HG03565 (cell line): ENCODE results near the gene HDAC11.
A peak's percentile ranks its signal among the peaks of the same experiment; 100 is the strongest.
"Not testable (repeated sequence)": the region's sequence is repeated elsewhere in the genome, so short reads cannot be mapped to it uniquely, and the experiment has no call there.

ENCODE experiments used
- ATAC-seq: cut with Tn5 transposase; IDR thresholded peaks from one replicate; pipeline ENCODE4 v1.9.1; 2021; ENCODE audit warnings: mild to moderate bottlenecking, moderate library complexity; ENCODE audit not compliant: unreplicated experiment

HDAC11 gene

GRCh38 chr3:13479582-13480339, at the start of gene HDAC11:
HDAC11 (plus strand) TSS chr3:13480306; CDS start chr3:13480348, 42 bp downstream.
- peak; percentile 97 for ATAC-seq

- not testable (repeated sequence) for ATAC-seq
Measured at GRCh38 chr3:13430411-13430875, 49.7 kb upstream of the HDAC11 start.

GRCh38 chr3:13432093-13432492, 48.0 kb upstream of the HDAC11 start:
- no peak for ATAC-seq

GRCh38 chr3:13433912-13434311, 46.2 kb upstream of the HDAC11 start:
- no peak for ATAC-seq

- not testable (repeated sequence) for ATAC-seq
Measured at GRCh38 chr3:13436213-13436612, 43.9 kb upstream of the HDAC11 start.

- no peak for ATAC-seq
Measured at GRCh38 chr3:13440204-13440817, 39.8 kb upstream of the HDAC11 start.

GRCh38 chr3:13442882-13443281, 37.2 kb upstream of the HDAC11 start:
- ATAC-seq = not testable (repeated sequence)

- no peak for ATAC-seq
Measured at GRCh38 chr3:13451301-13451673, 28.8 kb upstream of the HDAC11 start.

- no peak for ATAC-seq
Measured at GRCh38 chr3:13452490-13453335, 27.4 kb upstream of the HDAC11 start.

- no peak for ATAC-seq
Measured at GRCh38 chr3:13455644-13456043, 24.5 kb upstream of the HDAC11 start.

- no peak for ATAC-seq
Measured at GRCh38 chr3:13457593-13457992, 22.5 kb upstream of the HDAC11 start.

GRCh38 chr3:13459605-13460340, 20.3 kb upstream of the HDAC11 start:
- ATAC-seq = no peak

- ATAC-seq = no peak
Measured at GRCh38 chr3:13460341-13460736, 19.8 kb upstream of the HDAC11 start.

- no peak for ATAC-seq
Measured at GRCh38 chr3:13461169-13462124, 18.7 kb upstream of the HDAC11 start.

GRCh38 chr3:13462125-13462629, 17.9 kb upstream of the HDAC11 start:
- no peak for ATAC-seq

- ATAC-seq = no peak
Measured at GRCh38 chr3:13462822-13463221, 17.3 kb upstream of the HDAC11 start.

- ATAC-seq = no peak
Measured at GRCh38 chr3:13463618-13464400, 16.3 kb upstream of the HDAC11 start.

GRCh38 chr3:13465236-13465873, 14.8 kb upstream of the HDAC11 start:
- ATAC-seq = no peak
